ENCODE data around the gene KLRC3.
"Not testable (repeated sequence)": the region's sequence is repeated elsewhere in the genome, so short reads cannot be mapped to it uniquely, and the experiment has no call there.

The KLRC3 gene

GRCh38 chr12:10420334-10420733 is at the start of gene KLRC3:
Gene KLRC3 (minus strand): TSS chr12:10420595. CDS start chr12:10420550, 45 bp downstream.
- not testable (repeated sequence) for DNase-seq (ENCODE audit: low read depth in 2 of 2)

- DNase-seq (ENCODE audit: low read depth in 2 of 2), result no peak
Observed at GRCh38 chr12:10469701-10470100, 49.3 kb upstream of the KLRC3 start.

GRCh38 chr12:10466311-10466710 is 45.9 kb upstream of the KLRC3 start:
- DNase-seq (ENCODE audit: low read depth in 2 of 2), result no peak

GRCh38 chr12:10457760-10458159 is 37.4 kb upstream of the KLRC3 start:
- no peak for DNase-seq (ENCODE audit: low read depth in 2 of 2)

- DNase-seq (ENCODE audit: low read depth in 2 of 2), result no peak
Observed at GRCh38 chr12:10456856-10457255, 36.5 kb upstream of the KLRC3 start.

GRCh38 chr12:10455766-10456165 is 35.4 kb upstream of the KLRC3 start:
- no peak for DNase-seq (ENCODE audit: low read depth in 2 of 2)

GRCh38 chr12:10454531-10454930 is 34.1 kb upstream of the KLRC3 start:
- no peak for DNase-seq (ENCODE audit: low read depth in 2 of 2)

- no peak for DNase-seq (ENCODE audit: low read depth in 2 of 2)
Observed at GRCh38 chr12:10453156-10453555, 32.8 kb upstream of the KLRC3 start, which contains the start of gene KLRC1. Gene KLRC1 (minus strand): TSS chr12:10453377. CDS start chr12:10451156, 2,221 bp downstream.

GRCh38 chr12:10448236-10448635 is 27.8 kb upstream of the KLRC3 start:
- no peak for DNase-seq (ENCODE audit: low read depth in 2 of 2)

- DNase-seq (ENCODE audit: low read depth in 2 of 2), result not testable (repeated sequence)
Observed at GRCh38 chr12:10446052-10446451, 25.7 kb upstream of the KLRC3 start.

GRCh38 chr12:10441144-10441543 is 20.7 kb upstream of the KLRC3 start:
- DNase-seq (ENCODE audit: low read depth in 2 of 2), result not testable (repeated sequence)

- not testable (repeated sequence) for DNase-seq (ENCODE audit: low read depth in 2 of 2)
Observed at GRCh38 chr12:10439608-10440274, 19.3 kb upstream of the KLRC3 start.

- DNase-seq (ENCODE audit: low read depth in 2 of 2), result not testable (repeated sequence)
Observed at GRCh38 chr12:10437601-10438000, 17.2 kb upstream of the KLRC3 start.

- DNase-seq (ENCODE audit: low read depth in 2 of 2), result not testable (repeated sequence)
Observed at GRCh38 chr12:10435816-10436215, 15.4 kb upstream of the KLRC3 start, which contains the start of gene KLRC2. Gene KLRC2 (minus strand): TSS chr12:10436010. CDS start chr12:10435986, 24 bp downstream.

GRCh38 chr12:10430623-10431022 is 10.2 kb upstream of the KLRC3 start:
- not testable (repeated sequence) for DNase-seq (ENCODE audit: low read depth in 2 of 2)

GRCh38 chr12:10425938-10426337 is 5.5 kb upstream of the KLRC3 start:
- DNase-seq (ENCODE audit: low read depth in 2 of 2), result not testable (repeated sequence)

- DNase-seq (ENCODE audit: low read depth in 2 of 2), result not testable (repeated sequence)
Observed at GRCh38 chr12:10424260-10424899, 4.0 kb upstream of the KLRC3 start.

GRCh38 chr12:10422159-10422558 is 1.8 kb upstream of the KLRC3 start:
- not testable (repeated sequence) for DNase-seq (ENCODE audit: low read depth in 2 of 2)

- no peak for DNase-seq (ENCODE audit: low read depth in 2 of 2)
Observed at GRCh38 chr12:10409392-10409791, 11.0 kb downstream of the KLRC3 start, which contains the start of gene KLRC4. Gene KLRC4 (minus strand): TSS chr12:10409757. CDS start chr12:10409575, 182 bp downstream.

- DNase-seq (ENCODE audit: low read depth in 2 of 2), result no peak
Observed at GRCh38 chr12:10408842-10409241, 11.6 kb downstream of the KLRC3 start.

- DNase-seq (ENCODE audit: low read depth in 2 of 2), result no peak
Observed at GRCh38 chr12:10406725-10407124, 13.7 kb downstream of the KLRC3 start.

- DNase-seq (ENCODE audit: low read depth in 2 of 2), result no peak
Observed at GRCh38 chr12:10405294-10405693, 15.1 kb downstream of the KLRC3 start.

- DNase-seq (ENCODE audit: low read depth in 2 of 2), result no peak
Observed at GRCh38 chr12:10404798-10405197, 15.6 kb downstream of the KLRC3 start.
